ENCODE measurements around the gene ANKLE1. TPM values are rescaled to one million over a fixed set of nuclear protein-coding genes. Genes with fewer than 3 reads are reported as not detected.

ANKLE1 gene
- total and polyA plus RNA-seq, 2 donors (not counting 3 experiments of a cell fraction or from before 2014, with no cell fraction given), result 1.9 to 3.1 TPM

DNA sequence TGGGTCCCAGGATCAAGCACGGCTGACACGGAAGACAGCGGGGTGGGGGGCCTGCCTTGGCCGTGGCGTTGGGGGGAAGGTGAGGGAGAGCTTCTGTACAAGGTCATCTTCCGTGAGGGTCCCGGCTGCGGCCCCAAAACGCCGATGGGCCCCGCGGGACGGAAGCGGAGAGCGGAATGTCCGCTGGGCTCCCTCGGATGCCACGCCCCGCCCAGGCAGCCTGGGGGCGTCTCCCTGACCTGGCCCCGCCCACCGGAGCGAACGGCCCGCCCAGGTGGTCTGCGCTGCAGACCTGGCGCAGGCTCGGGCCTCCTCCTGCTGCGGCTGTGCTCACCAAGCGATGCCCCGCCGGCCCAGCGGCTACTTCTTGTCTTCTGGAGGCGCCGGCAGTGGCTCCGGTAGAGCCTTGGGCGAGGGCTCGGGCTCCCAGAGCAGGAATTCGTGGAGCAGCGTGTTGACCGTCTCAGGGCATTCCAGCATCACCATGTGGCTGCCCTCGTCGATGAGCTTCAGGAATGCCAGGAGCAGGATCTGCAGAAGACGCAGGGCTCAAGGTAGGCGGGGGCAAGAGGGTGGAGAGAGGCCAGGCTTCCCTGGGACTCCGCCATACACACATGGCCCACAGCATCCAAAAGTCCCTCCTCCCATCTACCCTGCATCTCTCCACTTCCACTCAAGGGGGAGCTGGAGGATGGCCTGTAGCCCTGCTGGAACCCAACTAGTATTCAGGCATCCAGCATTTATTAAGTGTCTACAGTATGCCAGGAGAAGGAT, 10.8 kb downstream of the ANKLE1 start:
- Histone ChIP-seq H3K27ac (ENCODE audit: insufficient read depth, low read depth, low read length) (no peak overlapping the region), H3K9ac (replicated peaks; ENCODE audit: extremely low read depth, insufficient read depth, low read length) (peak overlapping the region; percentile 49), H3K9me3 (replicated peaks; ENCODE audit: control insufficient read depth, insufficient read depth, low read length) (no peaks in the 10 kb centered on the region), H3K4me1 (ENCODE audit: control insufficient read depth, extremely low read depth, insufficient read depth, low read length) (peaks cover 12% of the 10 kb centered on the region), H3K4me2 (ENCODE audit: insufficient read depth, low read length) (peak overlapping the region; percentile 54), H2AFZ (ENCODE audit: low read depth, low read length) (peak overlapping the region; percentile 98), H3K9me1 (replicated peaks; ENCODE audit: control insufficient read depth, extremely low read depth, insufficient read depth, low read length) (no peaks in the 10 kb centered on the region), H3K27me3 (ENCODE audit: control insufficient read depth in 2 of 2, insufficient read depth in 2 of 2, low read length in 2 of 2) (no peaks in the 10 kb centered on the region), H3K79me2 (ENCODE audit: control insufficient read depth, insufficient read depth, low read length) (no peaks in the 10 kb centered on the region), H3K36me3 (ENCODE audit: control insufficient read depth in 2 of 2, extremely low read depth in 1 of 2, insufficient read depth in 2 of 2, low read length in 2 of 2) (peaks cover 0 to 3% of the 10 kb centered on the region in 2 experiments), H3K4me3 (replicated peaks in 1 of 3; ENCODE audit: insufficient read depth in 1 of 3, low read depth in 1 of 3, low read length in 3 of 3) (peak overlapping the region; percentile 36 to 51 (median 40)), H4K20me1 (replicated peaks; ENCODE audit: control insufficient read depth, extremely low read depth, insufficient read depth, low read length) (no peaks in the 10 kb centered on the region)
- dilution Hi-C loops (cut with MboI; ENCODE audit: extremely low pct_ligation_motif_present, low sequenced_read_pairs), result no loop called here
- DNase-seq (ENCODE audit: low read depth, low spot score) (peak; percentile 85), FAIRE-seq (peak; percentile 96)
- CTCF ChIA-PET, result interaction anchor here (0.7 to 4.4 kb wide), 17 partner anchors 10 to 99 kb away, joined by 3 to 70 read pairs (median 6); partner anchors contain the start of genes ABHD8, ANKLE1, ANO8 and DDA1
- intact Hi-C loops (cut with micrococcal nuclease), result loop anchor here (1.0 to 2.0 kb wide), 5 partner anchors 13 to 99 kb away; partner anchors contain the start of genes GTPBP3 and MRPL34
- TF ChIP-seq POLR2AphosphoS5 (IDR thresholded peaks at IDR 0.05; ENCODE audit: insufficient read depth, low read depth, low read length) (peak; percentile 80), MYC (IDR thresholded peaks at IDR 0.05; ENCODE audit: low read depth, low read length) (no peak), POLR2A (IDR thresholded peaks at IDR 0.05; ENCODE audit: low read depth, low read length) (peak; percentile 82), CTCF (IDR thresholded peaks at IDR 0.05; ENCODE audit: extremely low read depth in 1 of 2, insufficient read depth in 1 of 2, low read depth in 1 of 2, low read length in 2 of 2) (peak; percentile 67)
- no TSS peak for BruUV-seq (replicated peaks)
- POLR2A ChIA-PET, result interaction anchor here (0.6 to 0.7 kb wide), 3 partner anchors 13 to 190 kb away, joined by 3 to 4 read pairs (median 4); no protein-coding TSS in a partner anchor
